ENCODE results near the gene GRM7. TPM values are rescaled to one million over a fixed set of nuclear protein-coding genes. Genes with fewer than 3 reads are reported as not detected.

Gene GRM7
- total and polyA plus RNA-seq, 2 experiments from 2014 or later = 0.40 TPM; not detected in 1

DNA sequence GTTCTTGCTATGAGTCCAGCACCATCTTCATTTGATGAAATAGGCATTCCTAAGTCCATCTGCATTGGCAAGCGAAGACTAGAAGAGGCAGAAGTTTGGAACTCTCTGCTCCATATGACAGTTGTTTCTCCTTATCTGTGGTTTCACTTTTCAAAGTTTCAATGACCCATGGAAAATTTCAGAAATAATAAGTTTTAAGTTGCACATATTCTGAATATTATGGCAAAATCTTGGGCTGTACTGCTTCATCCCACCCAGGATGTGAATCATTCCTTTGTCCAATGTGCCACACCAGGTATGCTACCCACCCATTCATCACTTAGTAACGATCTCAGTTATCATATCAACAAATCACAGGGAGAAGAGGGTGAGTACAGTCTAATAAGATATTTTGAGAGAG is 647.9 kb downstream of the GRM7 start:
- no peaks in the 10 kb centered on the region for H3K36me3 ChIP-seq (ENCODE audit: insufficient read depth)
- no peaks in the 10 kb centered on the region for H3K9me2 ChIP-seq (ENCODE audit: insufficient read depth)
- no peak for DNase-seq (ENCODE audit: low spot score)
- H3K79me2 ChIP-seq (replicated peaks; ENCODE audit: insufficient read depth) = no peaks in the 10 kb centered on the region
- Mint-ChIP-seq H3K9me3 (no peaks in the 10 kb centered on the region; the same call in 1 of the 3 replicates), H3K27me3 (ENCODE audit: insufficient read depth, low read depth, poor library complexity) (no peaks in the 10 kb centered on the region), H3K4me3 (no peak overlapping the region), H3K4me1 (peaks cover 5% of the 10 kb centered on the region; the same call in 2 of the 3 replicates), H3K36me3 (ENCODE audit: low read depth) (no peaks in the 10 kb centered on the region), H3K27ac (no peak overlapping the region)
- TF ChIP-seq NANOG (IDR thresholded peaks at IDR 0.05; ENCODE audit: borderline replicate concordance) (no peak), CREB1 (CRISPR knock-in tag; IDR thresholded peaks at IDR 0.05; ENCODE audit: low read depth) (no peak), ZNF331 (CRISPR knock-in tag; IDR thresholded peaks at IDR 0.05; ENCODE audit: low read depth) (no peak), EZH2 (IDR thresholded peaks at IDR 0.05; ENCODE audit: low read depth, unreplicated experiment) (no peak), STAT1 (IDR thresholded peaks at IDR 0.05; ENCODE audit: unreplicated experiment) (no peak), CTCF (conservative IDR thresholded peaks at IDR 0.05; ENCODE audit: low read depth in 2 of 2) (no peak), ZNF114 (CRISPR knock-in tag; IDR thresholded peaks at IDR 0.05) (no peak), POLR2AphosphoS5 (IDR thresholded peaks at IDR 0.05; ENCODE audit: low read depth) (no peak), JUNB (IDR thresholded peaks at IDR 0.05; ENCODE audit: unreplicated experiment) (no peak), ZNF462 (CRISPR knock-in tag; IDR thresholded peaks at IDR 0.05) (no peak), EZH2phosphoT487 (IDR thresholded peaks at IDR 0.05; ENCODE audit: unreplicated experiment) (no peak)
- TF ChIP-seq, protein P1, sequence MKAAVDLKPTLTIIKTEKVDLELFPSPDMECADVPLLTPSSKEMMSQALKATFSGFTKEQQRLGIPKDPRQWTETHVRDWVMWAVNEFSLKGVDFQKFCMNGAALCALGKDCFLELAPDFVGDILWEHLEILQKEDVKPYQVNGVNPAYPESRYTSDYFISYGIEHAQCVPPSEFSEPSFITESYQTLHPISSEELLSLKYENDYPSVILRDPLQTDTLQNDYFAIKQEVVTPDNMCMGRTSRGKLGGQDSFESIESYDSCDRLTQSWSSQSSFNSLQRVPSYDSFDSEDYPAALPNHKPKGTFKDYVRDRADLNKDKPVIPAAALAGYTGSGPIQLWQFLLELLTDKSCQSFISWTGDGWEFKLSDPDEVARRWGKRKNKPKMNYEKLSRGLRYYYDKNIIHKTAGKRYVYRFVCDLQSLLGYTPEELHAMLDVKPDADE (IDR thresholded peaks at IDR 0.05) = no peak
- TF ChIP-seq, protein P2, sequence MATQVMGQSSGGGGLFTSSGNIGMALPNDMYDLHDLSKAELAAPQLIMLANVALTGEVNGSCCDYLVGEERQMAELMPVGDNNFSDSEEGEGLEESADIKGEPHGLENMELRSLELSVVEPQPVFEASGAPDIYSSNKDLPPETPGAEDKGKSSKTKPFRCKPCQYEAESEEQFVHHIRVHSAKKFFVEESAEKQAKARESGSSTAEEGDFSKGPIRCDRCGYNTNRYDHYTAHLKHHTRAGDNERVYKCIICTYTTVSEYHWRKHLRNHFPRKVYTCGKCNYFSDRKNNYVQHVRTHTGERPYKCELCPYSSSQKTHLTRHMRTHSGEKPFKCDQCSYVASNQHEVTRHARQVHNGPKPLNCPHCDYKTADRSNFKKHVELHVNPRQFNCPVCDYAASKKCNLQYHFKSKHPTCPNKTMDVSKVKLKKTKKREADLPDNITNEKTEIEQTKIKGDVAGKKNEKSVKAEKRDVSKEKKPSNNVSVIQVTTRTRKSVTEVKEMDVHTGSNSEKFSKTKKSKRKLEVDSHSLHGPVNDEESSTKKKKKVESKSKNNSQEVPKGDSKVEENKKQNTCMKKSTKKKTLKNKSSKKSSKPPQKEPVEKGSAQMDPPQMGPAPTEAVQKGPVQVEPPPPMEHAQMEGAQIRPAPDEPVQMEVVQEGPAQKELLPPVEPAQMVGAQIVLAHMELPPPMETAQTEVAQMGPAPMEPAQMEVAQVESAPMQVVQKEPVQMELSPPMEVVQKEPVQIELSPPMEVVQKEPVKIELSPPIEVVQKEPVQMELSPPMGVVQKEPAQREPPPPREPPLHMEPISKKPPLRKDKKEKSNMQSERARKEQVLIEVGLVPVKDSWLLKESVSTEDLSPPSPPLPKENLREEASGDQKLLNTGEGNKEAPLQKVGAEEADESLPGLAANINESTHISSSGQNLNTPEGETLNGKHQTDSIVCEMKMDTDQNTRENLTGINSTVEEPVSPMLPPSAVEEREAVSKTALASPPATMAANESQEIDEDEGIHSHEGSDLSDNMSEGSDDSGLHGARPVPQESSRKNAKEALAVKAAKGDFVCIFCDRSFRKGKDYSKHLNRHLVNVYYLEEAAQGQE (IDR thresholded peaks at IDR 0.05; ENCODE audit: unreplicated experiment) = no peak
- H2AFZ ChIP-seq = no peak overlapping the region
- H3K4me2 ChIP-seq = no peak overlapping the region
- no peaks in the 10 kb centered on the region for H3K27me3 ChIP-seq (ENCODE audit: insufficient read depth)
- ATAC-seq = no peak
- H3F3A ChIP-seq (replicated peaks; ENCODE audit: low read depth) = no peaks in the 10 kb centered on the region
- no peak overlapping the region for H3K4me3 ChIP-seq
- no peaks in the 10 kb centered on the region for H3K4me1 ChIP-seq (ENCODE audit: insufficient read depth)
- no peak overlapping the region for H3K27ac ChIP-seq (ENCODE audit: low read depth)
- H4K20me1 ChIP-seq (replicated peaks; ENCODE audit: insufficient read depth) = no peaks in the 10 kb centered on the region
